Stimulated activated CD4-positive, alpha-beta T cell treated with anti-CD3 and anti-CD28 coated beads, TNF-alpha, amount 100 ng/mL, for 4 hours (primary cell): ENCODE data around the gene CISD1.
"Not testable (repeated sequence)": the region's sequence is repeated elsewhere in the genome, so short reads cannot be mapped to it uniquely, and the experiment has no call there.

Experiments used
- DNase-seq, 3 experiments: peaks; one replicate each; pipeline ENCODE4 v3.0.0-alpha.2; 2020; ENCODE audit warnings: low read depth in 3 of 3

CISD1 gene

DNA sequence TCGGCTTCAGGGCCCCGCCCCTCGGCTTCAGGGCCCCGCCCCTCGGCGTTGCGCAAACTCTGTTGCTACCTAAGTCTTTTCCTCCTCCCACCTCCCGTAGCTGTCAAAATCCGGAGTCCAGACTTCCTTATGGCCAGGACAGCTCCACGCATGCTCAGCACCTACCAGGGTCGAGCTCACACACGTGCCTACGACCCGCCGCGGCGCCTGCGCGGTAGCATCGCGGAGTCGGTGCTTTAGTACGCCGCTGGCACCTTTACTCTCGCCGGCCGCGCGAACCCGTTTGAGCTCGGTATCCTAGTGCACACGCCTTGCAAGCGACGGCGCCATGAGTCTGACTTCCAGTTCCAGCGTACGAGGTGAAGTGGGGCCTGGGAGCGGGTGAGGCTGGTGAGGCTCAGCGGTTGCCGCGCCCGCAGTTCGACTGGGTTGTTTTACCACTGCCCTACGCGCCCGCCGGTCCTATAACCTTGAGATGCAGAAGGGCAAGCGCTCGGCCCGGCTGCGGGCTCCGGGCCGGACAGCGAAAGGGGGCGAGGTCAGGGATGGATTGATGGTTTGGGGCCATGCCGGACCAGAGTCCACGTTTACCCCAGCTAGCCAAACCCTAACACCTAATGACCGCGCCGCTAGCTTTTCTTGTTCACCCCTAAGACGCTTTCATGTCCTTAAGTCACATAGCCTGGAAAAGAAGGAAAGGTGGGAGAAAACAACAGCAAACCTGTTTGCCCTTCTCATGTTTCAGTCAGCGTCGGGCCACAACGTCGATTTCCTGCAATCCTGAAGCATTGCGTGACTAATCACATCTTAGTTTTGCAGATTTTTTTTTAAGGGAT lies at the start of gene CISD1:
CISD1 (plus strand) TSS at position 217 of the 836 bp plus-strand sequence; CDS start at position 329, 112 bp downstream.
- DNase-seq, result peak; percentile 79 to 92 (median 89)

DNA sequence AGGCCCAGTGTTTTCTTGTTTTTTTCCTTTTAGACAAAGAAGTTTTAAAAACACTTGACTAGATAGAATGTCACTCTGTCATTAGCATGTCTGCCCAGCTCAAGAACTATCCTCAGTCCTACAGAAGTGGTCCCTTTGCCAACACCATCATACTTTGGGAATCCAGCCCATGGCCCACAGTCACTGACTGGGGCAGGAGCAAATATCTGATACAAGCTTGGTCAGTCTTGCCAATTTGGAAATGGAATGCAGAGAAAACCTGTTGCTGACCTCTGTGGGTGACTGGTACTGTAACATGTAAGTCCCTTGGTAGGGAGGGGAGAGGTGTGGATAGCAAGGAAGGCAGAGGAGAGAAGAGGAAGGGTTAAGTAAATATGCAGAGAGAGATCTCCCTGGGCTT lies 49.1 kb upstream of the CISD1 start:
- no peak for DNase-seq

GRCh38 chr10:58220769-58221451 lies 48.1 kb upstream of the CISD1 start:
- DNase-seq, result no peak

GRCh38 chr10:58225654-58226053 lies 43.3 kb upstream of the CISD1 start:
- no peak for DNase-seq

- DNase-seq, result not testable (repeated sequence)
Observed at GRCh38 chr10:58229856-58230255, 39.1 kb upstream of the CISD1 start.

GRCh38 chr10:58237014-58237834 lies 31.7 kb upstream of the CISD1 start:
- no peak for DNase-seq

DNA sequence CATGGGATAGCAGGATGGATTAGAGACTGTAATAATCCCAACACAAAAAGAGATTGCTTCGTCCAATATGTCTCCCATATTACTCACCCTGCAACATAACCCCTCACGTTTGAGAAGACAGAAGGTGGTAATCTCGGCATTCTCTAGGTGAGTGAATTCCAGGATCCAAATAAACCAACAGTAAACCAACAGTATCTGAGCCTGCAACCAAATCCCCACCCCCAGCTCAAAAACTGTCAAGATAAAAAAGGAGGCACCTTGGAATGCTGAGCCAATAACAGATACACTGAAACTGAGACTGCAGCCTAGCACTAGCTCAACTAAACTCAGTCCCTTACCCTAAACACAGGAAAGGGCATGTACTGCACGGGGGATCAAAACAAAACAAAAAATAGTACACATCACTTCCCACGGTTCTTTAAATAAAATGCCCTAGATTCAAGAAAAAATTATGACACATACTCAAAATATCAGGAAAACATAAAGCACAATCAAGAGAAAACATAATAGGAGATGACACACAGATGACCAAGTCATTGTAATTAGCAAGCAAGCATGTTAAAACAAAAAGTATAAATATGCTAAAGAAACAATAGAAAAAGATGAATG lies 29.3 kb upstream of the CISD1 start:
- DNase-seq, result no peak

DNA sequence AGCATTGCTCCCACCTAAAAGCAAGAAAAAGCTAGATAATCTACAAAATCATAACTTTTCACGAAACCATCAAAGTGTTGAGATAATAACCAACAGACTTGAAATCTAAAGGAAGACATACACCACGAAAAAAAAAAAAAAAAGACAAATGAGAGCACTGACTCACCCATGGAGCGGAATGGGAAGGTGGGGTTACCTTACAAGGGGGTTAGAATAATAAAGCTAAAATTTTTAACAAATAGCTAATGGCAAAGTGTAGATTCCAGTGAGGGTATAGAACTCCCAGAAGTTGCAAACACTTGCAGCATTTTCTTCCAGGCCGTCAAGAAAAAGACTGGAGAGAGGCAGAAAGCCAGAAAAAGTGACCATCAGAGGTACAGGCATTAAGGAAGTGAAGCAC lies 28.4 kb upstream of the CISD1 start:
- no peak for DNase-seq

- no peak for DNase-seq
Observed at GRCh38 chr10:58241346-58241745, 27.6 kb upstream of the CISD1 start.

GRCh38 chr10:58243269-58243668 lies 25.7 kb upstream of the CISD1 start:
- no peak for DNase-seq

DNA sequence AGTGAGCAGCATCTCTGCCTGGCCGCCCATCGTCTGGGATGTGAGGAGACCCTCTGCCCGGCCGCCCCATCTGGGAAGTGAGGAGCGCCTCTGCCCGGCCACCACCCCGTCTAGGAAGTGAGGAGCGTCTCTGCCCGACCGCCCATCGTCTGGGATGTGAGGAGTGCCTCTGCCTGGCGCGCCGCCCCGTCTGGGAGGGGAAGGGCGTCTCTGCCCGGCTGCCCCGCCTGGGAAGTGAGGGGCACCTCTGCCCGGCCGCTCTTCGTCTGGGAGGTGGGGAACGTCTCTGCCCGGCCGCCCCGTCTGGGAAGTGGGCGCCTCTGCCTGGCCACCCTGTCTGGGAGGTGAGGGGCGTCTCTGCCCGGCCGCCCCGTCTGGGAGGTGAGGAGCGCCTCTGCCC lies 25.2 kb upstream of the CISD1 start:
- DNase-seq, result not testable (repeated sequence)

GRCh38 chr10:58244242-58244641 lies 24.7 kb upstream of the CISD1 start:
- not testable (repeated sequence) for DNase-seq

- not testable (repeated sequence) for DNase-seq
Observed at GRCh38 chr10:58244666-58245065, 24.3 kb upstream of the CISD1 start.

DNA sequence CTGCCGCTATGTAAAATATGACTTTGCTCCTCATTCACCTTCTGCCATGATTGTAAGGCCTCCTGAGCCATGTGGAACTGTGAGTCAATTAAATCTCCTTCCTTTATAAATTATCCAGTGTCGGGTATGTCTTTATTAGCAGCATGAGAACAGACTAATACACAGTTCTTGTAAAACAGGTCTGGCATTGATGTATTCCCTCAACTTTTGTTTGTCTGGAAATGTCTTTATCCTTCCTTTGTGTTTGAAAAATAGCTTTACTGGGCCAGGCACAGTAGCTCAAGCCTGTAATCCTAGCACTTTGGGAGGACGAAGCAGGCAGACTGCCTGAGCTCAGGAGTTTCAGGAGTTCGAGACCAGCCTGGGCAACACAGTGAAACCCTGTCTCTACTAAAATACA lies 15.8 kb upstream of the CISD1 start:
- DNase-seq, result no peak

GRCh38 chr10:58254644-58255043 lies 14.3 kb upstream of the CISD1 start:
- DNase-seq, result no peak

- not testable (repeated sequence) for DNase-seq
Observed at GRCh38 chr10:58256013-58256780, 12.8 kb upstream of the CISD1 start.

DNA sequence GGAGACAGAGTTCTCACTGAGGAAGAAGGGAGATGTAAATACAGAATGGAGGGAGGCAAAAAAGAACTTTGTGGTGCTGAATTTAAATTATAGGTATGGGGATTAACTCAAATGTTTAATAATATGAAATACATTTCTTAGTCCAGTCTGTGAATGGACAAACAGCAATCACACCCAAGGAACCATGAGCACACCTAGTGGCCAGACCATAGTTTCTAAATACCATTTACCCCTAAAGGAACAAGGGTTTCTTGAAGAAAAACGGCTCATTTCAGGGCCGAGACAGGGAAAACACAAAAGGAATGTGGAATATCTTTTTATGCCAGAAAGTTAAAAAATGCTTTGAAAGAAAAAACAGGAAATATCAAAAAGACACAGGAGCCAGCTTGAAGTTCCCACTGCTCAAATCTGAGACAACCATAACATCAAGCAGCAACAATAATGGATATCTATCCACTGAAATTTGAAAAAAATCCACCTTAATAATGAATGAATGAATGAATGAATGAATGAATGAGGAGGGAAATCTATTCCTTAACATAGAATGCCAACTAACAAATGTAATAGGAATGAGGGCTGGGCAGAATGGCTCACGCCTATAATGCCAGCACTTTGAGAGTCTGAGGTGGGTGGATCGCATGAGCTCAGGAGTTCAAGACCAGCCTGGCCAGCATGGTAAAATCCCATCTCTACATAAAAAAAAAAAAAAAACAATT lies 9.8 kb upstream of the CISD1 start:
- no peak for DNase-seq

GRCh38 chr10:58260334-58260733 lies 8.6 kb upstream of the CISD1 start:
- no peak for DNase-seq

DNA sequence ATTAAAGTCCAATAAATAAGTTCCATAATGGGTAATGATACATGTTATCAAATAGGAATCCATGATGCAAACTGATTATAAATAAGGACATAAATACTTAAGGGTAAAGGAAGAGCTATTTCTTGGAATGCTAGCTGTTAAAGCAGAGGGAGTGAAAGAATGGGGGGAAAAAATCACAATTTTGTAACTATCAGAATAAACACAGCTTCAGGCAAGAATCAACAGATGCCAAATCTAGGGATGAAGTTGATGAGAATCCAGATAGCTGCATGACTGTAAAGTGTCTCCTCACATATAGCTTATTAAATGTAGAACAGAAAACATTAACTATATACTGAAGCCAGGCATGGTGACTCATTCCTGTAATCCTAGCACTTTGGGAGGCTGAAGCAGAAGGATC lies 6.2 kb upstream of the CISD1 start:
- DNase-seq, result no peak

DNA sequence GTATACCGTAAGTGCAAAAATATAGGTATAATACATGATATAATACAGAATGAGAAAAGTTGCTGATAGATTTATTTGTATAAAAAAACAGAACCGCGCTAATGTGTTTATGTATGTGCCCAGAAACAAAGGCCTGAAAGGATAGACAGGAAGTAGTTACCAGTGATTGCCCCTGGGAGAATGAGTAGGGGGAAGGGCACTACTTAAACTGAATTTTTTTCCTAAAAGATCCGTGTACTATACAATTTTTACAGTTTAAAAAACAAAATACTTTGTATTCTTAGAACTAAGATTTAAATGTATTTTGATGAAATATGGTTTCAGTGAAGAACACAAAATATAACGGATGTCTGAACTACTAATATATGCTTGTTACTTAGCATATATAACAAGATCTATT lies 4.2 kb upstream of the CISD1 start:
- no peak for DNase-seq
